Fibroblast of pulmonary artery (primary cell): ENCODE measurements around the gene NFIX.
A peak's percentile ranks its signal among the peaks of the same experiment; 100 is the strongest.

ENCODE experiments used
- DNase-seq: peaks from one replicate; pipeline ENCODE4 v3.0.0-alpha.2; 2010; ENCODE audit warnings: low read depth
- H3K4me3 ChIP-seq: replicated peaks from 2 replicates; pipeline ENCODE4 v1.5.1; 2011; ENCODE audit warnings: low read depth, mild to moderate bottlenecking, control low read depth, low read length, moderate library complexity
- CTCF ChIP-seq: IDR thresholded peaks from 2 replicates; pipeline ENCODE4 v1.5.1; 2011; ENCODE audit warnings: mild to moderate bottlenecking, control low read depth, low read length, inconsistent platforms; ENCODE audit errors: missing control alignments

Gene NFIX

DNA sequence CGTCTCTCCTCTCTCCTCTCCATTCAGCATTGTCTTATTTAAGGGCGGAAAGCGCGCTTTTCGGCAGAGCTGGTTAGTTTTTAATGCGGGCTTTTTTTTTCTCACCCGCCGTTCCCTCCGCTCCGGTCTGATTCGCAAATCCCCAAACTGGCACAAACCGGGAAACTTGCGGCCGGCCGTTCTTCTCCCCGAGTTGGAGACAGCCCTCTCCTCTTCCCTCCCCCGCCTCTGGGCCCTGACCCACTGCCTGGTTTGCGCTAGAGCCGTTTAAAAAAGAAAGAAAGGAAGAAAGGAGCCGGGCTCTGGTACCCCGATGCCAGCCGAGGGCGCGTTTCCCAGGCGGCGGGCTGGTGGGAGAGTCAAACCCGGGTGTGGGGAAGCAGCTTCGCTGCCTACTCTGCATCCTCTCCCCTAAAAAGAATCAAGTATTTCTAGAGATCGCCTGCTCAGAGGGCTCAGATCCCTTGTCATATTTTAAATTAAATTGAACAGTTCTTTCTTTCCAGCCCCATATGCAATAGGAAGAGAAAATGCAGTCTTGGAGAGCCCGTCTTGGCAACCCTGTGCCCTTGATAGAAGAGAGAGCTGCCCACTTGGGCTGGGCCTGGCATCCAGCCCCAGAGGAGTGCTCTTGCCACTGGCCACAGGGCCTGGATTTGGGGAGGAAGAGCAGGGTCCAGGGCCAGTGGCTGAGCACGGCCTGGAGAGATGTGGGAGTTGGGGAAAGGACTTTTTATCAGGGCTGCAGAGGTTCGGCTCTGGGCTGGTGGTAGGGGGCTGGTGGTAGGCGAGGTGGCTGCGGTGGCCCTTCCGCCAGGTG, 19.0 kb downstream of the NFIX start:
- peak overlapping the region; percentile 47 for H3K4me3 ChIP-seq
- peak; percentile 49 for DNase-seq
- no peak for TF ChIP-seq CTCF

- TF ChIP-seq CTCF: no peak
Observed at GRCh38 chr19:13014921-13015280, 19.6 kb downstream of the NFIX start.

GRCh38 chr19:13015361-13016223, 20.3 kb downstream of the NFIX start:
- H3K4me3 ChIP-seq: no peak overlapping the region
- peak; percentile 40 for DNase-seq
- no peak for TF ChIP-seq CTCF

More at GRCh38 chr19:13014921-13015280, 19.6 kb downstream of the NFIX start:
- no peak overlapping the region for H3K4me3 ChIP-seq
- no peak for DNase-seq

DNA sequence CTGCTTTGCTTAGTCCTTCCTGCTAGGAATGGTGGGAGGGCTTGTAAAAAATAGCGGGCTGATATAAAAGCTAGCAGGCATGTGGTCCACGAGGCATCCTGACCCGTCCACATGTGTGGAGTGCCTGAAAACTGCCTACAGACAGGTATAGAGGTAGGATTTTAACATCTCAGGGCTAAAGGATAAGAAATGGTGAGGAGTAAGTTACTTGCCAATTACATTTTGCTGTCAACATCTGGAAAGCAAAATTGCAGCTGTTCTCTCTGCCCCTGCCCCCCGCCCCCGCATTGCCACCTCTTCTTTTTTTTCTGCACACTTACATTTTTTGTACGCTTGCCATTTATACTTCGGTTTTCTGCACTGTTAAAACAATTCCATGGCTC, 21.0 kb downstream of the NFIX start:
- no peak for TF ChIP-seq CTCF
- no peak overlapping the region for H3K4me3 ChIP-seq
- DNase-seq: no peak

GRCh38 chr19:13016628-13017305, 21.5 kb downstream of the NFIX start:
- no peak for TF ChIP-seq CTCF
- no peak for DNase-seq
- peak overlapping the region; percentile 8 for H3K4me3 ChIP-seq

GRCh38 chr19:13017306-13018034, 22.2 kb downstream of the NFIX start:
- no peak for TF ChIP-seq CTCF
- DNase-seq: no peak
- H3K4me3 ChIP-seq: no peak overlapping the region
